Smooth muscle cell (in vitro differentiated cells): ENCODE measurements around the gene TTC17. TPM values are rescaled to one million over a fixed set of nuclear protein-coding genes. Genes with fewer than 3 reads are reported as not detected.

Experiments used
- DNase-seq: peaks from one replicate; lab custom pipeline; 2025; ENCODE audit not compliant: unreplicated experiment; lab: John Stamatoyannopoulos, UW
- H2AFZ ChIP-seq: fragments of 200-600 bp; sonication (generic); 2 replicates; pipeline ENCODE4 v1.6.0; 2016; ENCODE audit warnings: antibody characterized with exemption, low read depth, mild to moderate bottlenecking
- H3F3A ChIP-seq: fragments of 200-600 bp; sonication (generic); 2 replicates; pipeline ENCODE4 v1.6.0; 2017; ENCODE audit warnings: antibody characterized with exemption, low read depth
- H3K27ac ChIP-seq: fragments of 200-600 bp; sonication (generic); 2 replicates; pipeline ENCODE4 v1.5.1; 2016; ENCODE audit warnings: low read depth, mild to moderate bottlenecking
- H3K27me3 ChIP-seq: fragments of 200-600 bp; sonication (generic); 2 replicates; pipeline ENCODE4 v1.6.1; 2016; ENCODE audit warnings: low read depth, mild to moderate bottlenecking
- H3K36me3 ChIP-seq: fragments of 200-600 bp; sonication (generic); 2 replicates; pipeline ENCODE4 v1.5.1; 2016; ENCODE audit warnings: low read depth
- H3K4me1 ChIP-seq: fragments of 200-600 bp; sonication (generic); 2 replicates; pipeline ENCODE4 v1.5.1; 2016; ENCODE audit warnings: low read depth
- H3K4me2 ChIP-seq: fragments of 200-600 bp; sonication (generic); 2 replicates; pipeline ENCODE4 v1.6.0; 2016; ENCODE audit warnings: mild to moderate bottlenecking
- H3K4me3 ChIP-seq: fragments of 200-600 bp; sonication (generic); 2 replicates; pipeline ENCODE4 v1.5.1; 2016; ENCODE audit warnings: mild to moderate bottlenecking
- H3K79me2 ChIP-seq: fragments of 200-600 bp; sonication (generic); 2 replicates; pipeline ENCODE4 v1.6.0; 2016; ENCODE audit warnings: low read depth, mild to moderate bottlenecking
- H3K9ac ChIP-seq: fragments of 200-600 bp; sonication (generic); 2 replicates; pipeline ENCODE4 v1.6.0; 2016; ENCODE audit warnings: low read depth
- H3K9me3 ChIP-seq: fragments of 200-600 bp; sonication (generic); replicated peaks from 2 replicates; pipeline ENCODE4 v1.5.1; 2016; ENCODE audit warnings: low read depth
- H4K20me1 ChIP-seq: fragments of 200-600 bp; sonication (generic); 2 replicates; pipeline ENCODE4 v1.6.0; 2016; ENCODE audit warnings: low read depth
- CTCF ChIP-seq: fragments of 200-600 bp; sonication (generic); IDR thresholded peaks from 2 replicates; pipeline ENCODE4 v1.5.1; 2017; ENCODE audit warnings: borderline replicate concordance, mild to moderate bottlenecking, antibody characterized with exemption; ENCODE audit not compliant: insufficient read depth, poor library complexity, severe bottlenecking
- WGBS: methylation state at CpG from one replicate; pipeline ENCODE4 v1.1.7; 2016; ENCODE audit warnings: low lambda C conversion rate; 5-methylcytosine and 5-hydroxymethylcytosine counted together
- polyA plus RNA-seq: library from polyadenylated mRNA; unstranded; fragments of >200 nt; fragmentation: Nextera tagmentation; extraction: Ambion mirVana; gene quantifications from 2 replicates; pipeline ENCODE4 v1.2.1, GENCODE V29; 2016
- total RNA-seq: library from RNA; depleted of rRNA; stranded (reverse); fragments of >200 nt; gene quantifications from 2 replicates; pipeline ENCODE4 v1.2.3, GENCODE V29; 2014

TTC17 gene
- total and polyA plus RNA-seq, 2 experiments from 2014 or later = 35.9 to 113 TPM

GRCh38 chr11:43515090-43515489, 156.4 kb downstream of the TTC17 start:
- DNase-seq = no peak
- H3K27ac ChIP-seq = no peak overlapping the region
- TF ChIP-seq CTCF = no peak
- H4K20me1 ChIP-seq = no peaks in the 10 kb centered on the region
- no peak overlapping the region for H3K9ac ChIP-seq
- H3K4me3 ChIP-seq = no peak overlapping the region
- no peaks in the 10 kb centered on the region for H3K9me3 ChIP-seq
- no peaks in the 10 kb centered on the region for H3K4me1 ChIP-seq
- H3K4me2 ChIP-seq = no peak overlapping the region
- H3K27me3 ChIP-seq = no peaks in the 10 kb centered on the region
- H3F3A ChIP-seq = no peaks in the 10 kb centered on the region
- 56% methylated on average over 6 of the region's 6 CpGs for WGBS
- no peak overlapping the region for H2AFZ ChIP-seq
- H3K36me3 ChIP-seq = no peaks in the 10 kb centered on the region
- no peaks in the 10 kb centered on the region for H3K79me2 ChIP-seq

GRCh38 chr11:43516316-43516850, 157.7 kb downstream of the TTC17 start:
- TF ChIP-seq CTCF = no peak
- 77% methylated on average over 7 of the region's 8 CpGs for WGBS
- H2AFZ ChIP-seq = no peak overlapping the region

GRCh38 chr11:43517518-43517917, 158.8 kb downstream of the TTC17 start:
- H2AFZ ChIP-seq = no peak overlapping the region
- no peak overlapping the region for H3K4me2 ChIP-seq
- H3K9ac ChIP-seq = no peak overlapping the region
- H3F3A ChIP-seq = no peaks in the 10 kb centered on the region
- no peaks in the 10 kb centered on the region for H4K20me1 ChIP-seq
- no peaks in the 10 kb centered on the region for H3K36me3 ChIP-seq
- no peak overlapping the region for H3K4me3 ChIP-seq
- H3K9me3 ChIP-seq = no peaks in the 10 kb centered on the region
- DNase-seq = no peak
- H3K4me1 ChIP-seq = no peaks in the 10 kb centered on the region
- no peaks in the 10 kb centered on the region for H3K79me2 ChIP-seq
- no peak for TF ChIP-seq CTCF
- 94% methylated on average over 2 of the region's 2 CpGs for WGBS
- H3K27me3 ChIP-seq = no peaks in the 10 kb centered on the region
- no peak overlapping the region for H3K27ac ChIP-seq

More at GRCh38 chr11:43516316-43516850, 157.7 kb downstream of the TTC17 start:
- DNase-seq = no peak
- Histone ChIP-seq H4K20me1 (no peaks in the 10 kb centered on the region), H3K27me3 (no peaks in the 10 kb centered on the region), H3K4me1 (no peaks in the 10 kb centered on the region), H3K4me2 (no peak overlapping the region), H3F3A (no peaks in the 10 kb centered on the region), H3K9me3 (no peaks in the 10 kb centered on the region), H3K36me3 (no peaks in the 10 kb centered on the region), H3K79me2 (no peaks in the 10 kb centered on the region), H3K27ac (no peak overlapping the region), H3K4me3 (no peak overlapping the region), H3K9ac (no peak overlapping the region)
